Mucosa of stomach (tissue), 1 donor: ENCODE measurements around the gene NR1I3.

Source experiments
- H3K27me3 ChIP-seq: one replicate; pipeline ENCODE4 v1.7.0; 2013; ENCODE audit warnings: mild to moderate bottlenecking, low read length; ENCODE audit not compliant: control insufficient read depth, insufficient read depth
- H3K36me3 ChIP-seq: one replicate; pipeline ENCODE4 v1.7.0; 2013; ENCODE audit warnings: low read length; ENCODE audit not compliant: control insufficient read depth, insufficient read depth
- H3K4me1 ChIP-seq: one replicate; pipeline ENCODE4 v1.7.0; 2013; ENCODE audit warnings: mild to moderate bottlenecking, low read length; ENCODE audit not compliant: control insufficient read depth, insufficient read depth
- H3K4me3 ChIP-seq: one replicate; pipeline ENCODE4 v1.7.0; 2013; ENCODE audit warnings: low read length
- H3K9ac ChIP-seq: one replicate; pipeline ENCODE4 v1.7.0; 2013; ENCODE audit warnings: mild to moderate bottlenecking, low read length, moderate library complexity
- H3K9me3 ChIP-seq: one replicate; pipeline ENCODE4 v1.7.0; 2013; ENCODE audit warnings: mild to moderate bottlenecking, low read length, moderate library complexity; ENCODE audit not compliant: control insufficient read depth
- donor health status: Pancreatic carcinoma.

NR1I3 gene

GRCh38 chr1:161207173-161207572, 30.8 kb downstream of the NR1I3 start:
- Histone ChIP-seq H3K9ac (no peak overlapping the region), H3K27me3 (no peaks in the 10 kb centered on the region), H3K36me3 (peaks cover 22% of the 10 kb centered on the region), H3K9me3 (no peaks in the 10 kb centered on the region), H3K4me3 (no peak overlapping the region), H3K4me1 (peaks cover 10% of the 10 kb centered on the region)

DNA sequence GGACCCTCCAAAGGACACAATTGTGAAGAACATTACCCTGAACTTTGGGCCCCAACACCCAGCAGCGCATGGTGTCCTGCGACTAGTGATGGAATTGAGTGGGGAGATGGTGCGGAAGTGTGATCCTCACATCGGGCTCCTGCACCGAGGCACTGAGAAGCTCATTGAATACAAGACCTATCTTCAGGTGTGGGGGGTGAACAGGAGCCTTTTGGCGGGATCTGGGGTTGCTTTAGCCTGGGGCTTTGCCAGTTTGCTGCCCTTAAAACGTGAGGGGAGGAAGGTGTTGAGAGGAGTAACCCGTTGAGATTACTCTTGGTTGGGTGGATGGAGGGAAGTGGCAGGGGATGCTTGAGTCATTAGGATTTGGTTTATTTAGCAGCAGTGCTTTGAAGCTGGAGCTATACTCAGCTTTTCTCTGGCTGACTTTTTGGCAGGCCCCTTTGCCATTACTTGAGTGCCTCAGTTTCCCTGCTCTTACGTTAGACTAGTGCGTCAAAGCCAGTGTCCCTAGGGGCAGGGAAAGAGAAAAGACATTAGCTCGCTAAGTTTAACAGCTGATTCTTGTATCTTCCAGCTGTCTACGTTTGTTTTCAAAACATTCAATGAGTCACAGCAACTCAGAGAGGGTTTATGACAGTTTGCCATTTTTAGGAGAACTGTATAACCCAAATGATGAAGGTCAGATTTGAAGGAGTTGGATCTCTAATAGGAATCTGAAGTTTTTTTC, 31.4 kb downstream of the NR1I3 start:
- H3K27me3 ChIP-seq: no peaks in the 10 kb centered on the region
- H3K4me3 ChIP-seq: no peak overlapping the region
- H3K9me3 ChIP-seq: no peaks in the 10 kb centered on the region
- peaks cover 13% of the 10 kb centered on the region for H3K4me1 ChIP-seq
- no peak overlapping the region for H3K9ac ChIP-seq
- peaks cover 22% of the 10 kb centered on the region for H3K36me3 ChIP-seq

GRCh38 chr1:161201836-161202712, 35.9 kb downstream of the NR1I3 start, which contains the start of gene NDUFS2:
Gene NDUFS2 (plus strand): TSS chr1:161202367. CDS start chr1:161202386, 19 bp downstream.
- H3K9ac ChIP-seq: peak within 1 kb of the TSS; percentile 99
- peak within 1 kb of the TSS; percentile 96 for H3K4me3 ChIP-seq
- H3K36me3 ChIP-seq: no peaks in the 10 kb centered on the region
- H3K27me3 ChIP-seq: no peaks in the 10 kb centered on the region
- H3K9me3 ChIP-seq: no peaks in the 10 kb centered on the region
- peaks cover 38% of the 10 kb centered on the region for H3K4me1 ChIP-seq

DNA sequence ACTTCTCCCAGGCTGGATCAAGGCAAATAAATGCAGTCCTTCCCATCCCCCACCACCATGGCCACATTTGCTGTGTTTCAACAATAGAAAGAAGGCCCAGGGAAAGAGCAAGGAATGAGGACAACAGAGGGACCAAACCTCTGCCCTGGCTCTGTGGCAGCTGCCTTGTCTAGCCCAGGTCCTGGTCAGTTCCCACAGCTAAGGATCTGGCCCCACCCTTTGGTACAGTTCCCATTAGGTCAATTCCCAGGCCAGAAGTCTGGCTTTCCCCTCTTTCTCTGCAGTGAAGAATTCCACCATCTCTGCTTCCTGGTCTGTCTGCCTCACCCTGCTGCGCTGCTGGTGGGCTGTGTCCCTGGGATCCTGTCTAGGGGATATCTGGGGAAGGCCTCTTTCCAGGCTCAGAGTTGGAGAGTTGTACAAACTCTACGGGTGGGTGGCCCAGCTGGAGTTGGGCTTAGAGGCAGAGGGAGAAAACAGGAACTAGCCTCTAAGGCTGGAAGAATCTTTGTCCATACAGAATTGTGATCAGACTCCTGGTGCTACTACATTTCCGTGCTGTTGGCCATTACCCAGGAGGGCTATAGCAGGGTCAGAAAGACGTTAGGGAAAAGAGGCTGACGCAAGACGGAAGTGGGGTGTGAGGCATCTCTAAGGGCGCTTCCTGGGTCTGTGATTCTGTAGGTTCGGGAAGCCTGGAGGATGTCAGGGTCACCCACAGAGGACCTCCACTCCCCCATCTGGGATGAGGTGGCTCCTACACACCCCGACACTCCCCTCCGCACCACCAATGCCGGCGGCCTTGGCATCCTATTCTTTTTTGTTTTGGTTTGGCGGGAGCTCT, 36.8 kb downstream of the NR1I3 start:
- H3K4me3 ChIP-seq: peak overlapping the region; percentile 96
- H3K9ac ChIP-seq: peak overlapping the region; percentile 99
- no peaks in the 10 kb centered on the region for H3K9me3 ChIP-seq
- no peaks in the 10 kb centered on the region for H3K27me3 ChIP-seq
- H3K36me3 ChIP-seq: no peaks in the 10 kb centered on the region
- H3K4me1 ChIP-seq: peaks cover 46% of the 10 kb centered on the region

DNA sequence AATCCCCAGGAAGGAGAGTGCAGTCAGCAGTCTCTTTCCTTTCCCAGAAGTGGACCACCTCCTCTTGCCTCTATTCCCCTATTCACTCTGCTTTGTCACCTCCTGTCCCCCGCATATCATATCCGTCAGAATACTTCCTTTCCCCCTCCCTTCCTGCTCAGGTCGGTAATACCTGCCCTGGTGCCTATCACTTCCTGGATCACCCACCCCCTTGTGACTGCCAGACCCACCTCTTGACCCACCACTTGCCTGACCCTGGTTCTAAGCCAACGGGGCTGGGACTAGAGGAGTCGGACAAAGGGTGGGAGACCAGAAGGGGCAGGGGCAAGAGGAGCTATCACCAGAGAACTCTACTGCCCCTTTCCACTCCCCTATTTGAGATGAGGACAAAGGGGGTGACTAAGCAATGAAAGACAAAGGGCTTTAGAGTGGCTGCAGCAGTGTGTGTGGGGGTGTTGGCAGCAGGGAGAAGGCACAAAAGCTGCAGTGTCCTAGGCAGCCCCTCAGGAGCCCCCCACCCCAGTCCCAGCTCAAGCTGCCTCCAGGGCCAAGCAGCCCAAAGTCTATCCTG, 37.5 kb downstream of the NR1I3 start:
- Histone ChIP-seq H3K9ac (peak overlapping the region; percentile 99), H3K9me3 (no peaks in the 10 kb centered on the region), H3K36me3 (no peaks in the 10 kb centered on the region), H3K4me1 (peaks cover 46% of the 10 kb centered on the region), H3K27me3 (no peaks in the 10 kb centered on the region), H3K4me3 (no peak overlapping the region)

DNA sequence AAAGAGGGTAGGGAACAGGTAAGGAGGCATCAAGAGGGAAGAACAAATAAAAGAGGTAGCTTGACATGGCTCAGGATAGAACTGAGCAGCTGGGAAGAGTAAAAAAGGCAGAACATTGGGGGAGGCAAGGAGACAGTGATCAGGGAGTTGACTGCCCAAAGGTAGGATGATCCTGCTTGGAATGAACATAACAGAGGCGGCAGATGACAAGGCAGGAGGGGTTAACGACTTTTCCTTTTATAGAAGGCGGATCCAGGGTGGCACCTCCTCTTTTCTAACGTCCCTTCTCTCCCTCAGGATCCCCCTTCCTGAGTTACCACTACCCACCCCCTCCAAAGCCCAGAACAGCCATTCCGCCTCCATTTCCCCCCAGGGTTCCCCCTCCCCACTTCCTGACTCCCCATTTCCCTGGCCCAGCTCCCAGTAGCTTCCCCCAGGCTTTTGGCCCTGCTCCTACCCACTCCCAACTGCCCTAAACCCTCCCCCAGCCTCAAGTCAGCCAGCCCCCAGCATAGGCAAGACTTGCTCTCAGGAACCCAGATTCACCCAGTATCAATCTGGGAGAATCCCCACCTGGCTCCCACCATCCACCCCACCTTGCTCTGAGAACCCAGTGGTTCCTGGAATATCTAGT, 38.4 kb downstream of the NR1I3 start:
- no peak overlapping the region for H3K4me3 ChIP-seq
- H3K4me1 ChIP-seq: peaks cover 46% of the 10 kb centered on the region
- H3K36me3 ChIP-seq: no peaks in the 10 kb centered on the region
- H3K27me3 ChIP-seq: no peaks in the 10 kb centered on the region
- H3K9me3 ChIP-seq: no peaks in the 10 kb centered on the region
- H3K9ac ChIP-seq: peak overlapping the region; percentile 99

DNA sequence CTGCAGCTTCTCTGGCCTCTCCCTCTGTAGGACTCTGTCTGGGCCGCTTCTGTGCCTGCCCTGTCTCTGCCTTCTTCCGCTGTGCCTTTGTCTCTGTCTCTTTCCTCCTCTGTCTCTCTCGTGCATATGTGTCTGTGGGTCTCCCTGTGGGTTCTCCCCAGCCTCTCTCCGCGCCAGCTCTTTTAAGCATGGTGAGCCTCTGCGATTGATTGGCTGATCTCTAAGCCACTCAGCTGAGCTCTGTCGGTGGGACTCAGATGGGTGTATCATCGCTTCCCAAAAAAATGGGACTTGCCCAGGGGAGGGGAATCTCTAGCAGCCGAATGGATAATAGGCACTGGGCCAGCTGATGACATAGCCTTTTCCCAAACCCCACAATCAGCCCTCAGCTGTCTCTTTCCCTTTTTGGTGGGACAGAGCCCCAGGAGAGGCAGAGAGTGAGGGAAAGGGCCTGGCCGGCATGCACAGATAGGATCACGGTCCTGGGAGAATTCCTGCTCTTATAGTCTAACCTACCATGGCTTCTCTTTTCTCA, 39.0 kb downstream of the NR1I3 start, which contains the start of gene ADAMTS4:
ADAMTS4 (minus strand) TSS at position 158 of the 535 bp plus-strand sequence. CDS start 427 bp downstream, outside the sequence.
- Histone ChIP-seq H3K36me3 (no peaks in the 10 kb centered on the region), H3K27me3 (no peaks in the 10 kb centered on the region), H3K4me3 (no peak within 1 kb of the TSS), H3K9ac (peak within 1 kb of the TSS; percentile 46), H3K9me3 (no peaks in the 10 kb centered on the region), H3K4me1 (peaks cover 46% of the 10 kb centered on the region)

DNA sequence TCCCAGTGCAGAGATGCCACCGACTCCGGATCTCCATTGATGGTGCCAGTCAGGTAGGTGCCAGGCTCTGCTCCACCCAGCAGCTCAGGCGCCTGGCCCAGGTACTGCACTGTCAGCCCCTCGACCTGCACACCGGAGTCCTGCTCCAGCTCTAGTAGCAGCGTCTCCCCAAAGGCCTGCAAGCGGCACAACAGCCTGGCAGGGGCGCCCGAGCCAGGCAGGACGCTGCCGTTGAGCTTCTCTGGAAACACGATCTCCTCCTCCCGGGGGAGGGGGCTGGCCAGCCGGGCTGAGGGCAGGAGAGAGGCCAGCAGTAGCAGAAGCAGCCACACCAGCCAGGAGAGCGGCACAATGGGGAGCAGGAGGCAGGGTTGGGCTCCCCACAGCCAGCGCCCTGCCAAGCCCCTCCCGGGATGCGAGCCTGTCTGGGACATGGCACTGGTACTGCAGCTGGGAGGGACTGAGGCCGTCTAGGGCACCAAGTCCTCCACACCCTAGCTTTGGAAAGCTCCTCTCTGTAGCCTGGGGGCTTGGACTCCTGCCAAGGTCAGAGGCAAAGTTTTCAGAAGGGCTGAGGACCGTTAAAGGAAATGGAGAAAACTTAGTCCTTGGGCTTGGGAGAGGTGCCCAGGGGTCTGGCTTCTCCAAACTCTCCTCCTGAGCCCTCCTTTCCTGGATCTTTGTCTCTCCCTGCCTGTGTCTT, 39.7 kb downstream of the NR1I3 start:
- no peaks in the 10 kb centered on the region for H3K36me3 ChIP-seq
- peak overlapping the region; percentile 46 for H3K9ac ChIP-seq
- H3K9me3 ChIP-seq: no peaks in the 10 kb centered on the region
- H3K4me3 ChIP-seq: no peak overlapping the region
- no peaks in the 10 kb centered on the region for H3K27me3 ChIP-seq
- peaks cover 42% of the 10 kb centered on the region for H3K4me1 ChIP-seq

GRCh38 chr1:161197560-161198193, 40.3 kb downstream of the NR1I3 start:
- Histone ChIP-seq H3K27me3 (no peaks in the 10 kb centered on the region), H3K4me3 (no peak overlapping the region), H3K9ac (peak overlapping the region; percentile 46), H3K36me3 (no peaks in the 10 kb centered on the region), H3K4me1 (peaks cover 36% of the 10 kb centered on the region), H3K9me3 (no peaks in the 10 kb centered on the region)
